GM23248 (cell line): ENCODE measurements around the gene ZBED3.

Experiments used
- EZH2 ChIP-seq: fragments of 200-600 bp; sonication (generic); IDR thresholded peaks from 2 replicates; pipeline ENCODE4 v1.6.1; 2018; ENCODE audit warnings: antibody characterized with exemption, mild to moderate bottlenecking; ENCODE audit not compliant: insufficient read depth, poor library complexity, severe bottlenecking
- EZH2phosphoT487 ChIP-seq: fragments of 200-600 bp; sonication (generic); IDR thresholded peaks from 2 replicates; pipeline ENCODE4 v1.6.1; 2018; ENCODE audit warnings: antibody characterized with exemption, moderate library complexity, mild to moderate bottlenecking, low read depth; ENCODE audit not compliant: insufficient read depth

GRCh38 chr5:77080905-77081304 lies 6.2 kb downstream of the ZBED3 start:
- TF ChIP-seq EZH2 (no peak), EZH2phosphoT487 (no peak)
